NCI-H82 treated with DMSO at 0.1 percent for 48 hours (cell line): ENCODE results near the gene ZNF426.
A peak's percentile ranks its signal among the peaks of the same experiment; 100 is the strongest.
"Not testable (repeated sequence)": the region's sequence is repeated elsewhere in the genome, so short reads cannot be mapped to it uniquely, and the experiment has no call there.

ENCODE experiments used
- DNase-seq: peaks from one replicate; lab custom pipeline; 2025; ENCODE audit not compliant: unreplicated experiment; lab: John Stamatoyannopoulos, UW

Gene ZNF426

GRCh38 chr19:9538183-9539058 is at the start of gene ZNF426:
Gene ZNF426, minus strand, starts transcription at chr19:9538645. Its CDS starts 2,413 bp downstream, at chr19:9536232.
- DNase-seq = peak; percentile 21

- peak; percentile 36 for DNase-seq
These were observed 48.3 kb upstream of the ZNF426 start for GRCh38 chr19:9586764-9587163.

- DNase-seq = peak; percentile 3
These were observed 45.8 kb upstream of the ZNF426 start, which contains the start of gene ZNF121 for GRCh38 chr19:9584073-9584833. Gene ZNF121, minus strand, starts transcription at chr19:9584504. Its CDS starts 16,407 bp downstream, at chr19:9568097.

- not testable (repeated sequence) for DNase-seq
These were observed 43.8 kb upstream of the ZNF426 start for GRCh38 chr19:9582081-9582725.

GRCh38 chr19:9580728-9581127 is 42.3 kb upstream of the ZNF426 start:
- DNase-seq = no peak

GRCh38 chr19:9570255-9570654 is 31.8 kb upstream of the ZNF426 start:
- no peak for DNase-seq

GRCh38 chr19:9566729-9567128 is 28.3 kb upstream of the ZNF426 start:
- DNase-seq = no peak

- DNase-seq = no peak
These were observed 27.7 kb upstream of the ZNF426 start for GRCh38 chr19:9565900-9566705.

- DNase-seq = no peak
These were observed 14.3 kb upstream of the ZNF426 start for GRCh38 chr19:9552536-9553274.

GRCh38 chr19:9547870-9548269 is 9.4 kb upstream of the ZNF426 start:
- DNase-seq = no peak

- DNase-seq = not testable (repeated sequence)
These were observed 2.8 kb upstream of the ZNF426 start for GRCh38 chr19:9541281-9541680.

- not testable (repeated sequence) for DNase-seq
These were observed 1.5 kb upstream of the ZNF426 start for GRCh38 chr19:9539921-9540320.

- DNase-seq = not testable (repeated sequence)
These were observed 756 bp upstream of the ZNF426 start for GRCh38 chr19:9539201-9539600.

GRCh38 chr19:9535934-9536333 is 2.5 kb downstream of the ZNF426 start:
- no peak for DNase-seq

- DNase-seq = no peak
These were observed 6.5 kb downstream of the ZNF426 start for GRCh38 chr19:9531933-9532332.

GRCh38 chr19:9528757-9529336 is 9.6 kb downstream of the ZNF426 start:
- DNase-seq = no peak

- no peak for DNase-seq
These were observed 14.5 kb downstream of the ZNF426 start for GRCh38 chr19:9523885-9524474.

GRCh38 chr19:9507285-9507684 is 31.2 kb downstream of the ZNF426 start:
- no peak for DNase-seq

GRCh38 chr19:9500796-9501195 is 37.6 kb downstream of the ZNF426 start:
- no peak for DNase-seq
